Activated CD8-positive, alpha-beta memory T cell treated with anti-CD3 and anti-CD28 coated beads, Interleukin-2, amount 50 U/mL, for 48 hours (primary cell): ENCODE results near the gene EDA.

Experiments used
- DNase-seq: peaks from one replicate; pipeline ENCODE4 v3.0.0-alpha.2; 2020

EDA gene

DNA sequence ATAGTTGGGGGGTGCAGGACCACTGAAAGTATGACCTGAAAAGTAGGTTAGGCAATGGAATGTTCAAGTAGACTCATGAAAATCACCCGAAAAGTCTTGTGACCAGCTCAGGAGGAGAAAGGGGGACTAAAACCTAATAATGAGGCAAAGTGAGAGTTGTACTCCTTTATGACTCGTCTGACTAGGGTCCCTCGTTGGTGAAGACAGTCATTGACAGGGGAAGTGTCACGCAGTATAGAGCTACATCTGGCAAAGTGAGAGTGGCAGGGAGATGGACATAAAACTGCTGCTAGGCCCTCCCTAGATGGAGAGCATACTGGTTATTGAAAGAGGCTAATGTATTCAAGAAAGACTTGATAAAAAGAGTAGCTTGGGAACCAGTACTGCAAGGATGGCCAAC is 466.8 kb downstream of the EDA start:
- DNase-seq, result no peak

DNA sequence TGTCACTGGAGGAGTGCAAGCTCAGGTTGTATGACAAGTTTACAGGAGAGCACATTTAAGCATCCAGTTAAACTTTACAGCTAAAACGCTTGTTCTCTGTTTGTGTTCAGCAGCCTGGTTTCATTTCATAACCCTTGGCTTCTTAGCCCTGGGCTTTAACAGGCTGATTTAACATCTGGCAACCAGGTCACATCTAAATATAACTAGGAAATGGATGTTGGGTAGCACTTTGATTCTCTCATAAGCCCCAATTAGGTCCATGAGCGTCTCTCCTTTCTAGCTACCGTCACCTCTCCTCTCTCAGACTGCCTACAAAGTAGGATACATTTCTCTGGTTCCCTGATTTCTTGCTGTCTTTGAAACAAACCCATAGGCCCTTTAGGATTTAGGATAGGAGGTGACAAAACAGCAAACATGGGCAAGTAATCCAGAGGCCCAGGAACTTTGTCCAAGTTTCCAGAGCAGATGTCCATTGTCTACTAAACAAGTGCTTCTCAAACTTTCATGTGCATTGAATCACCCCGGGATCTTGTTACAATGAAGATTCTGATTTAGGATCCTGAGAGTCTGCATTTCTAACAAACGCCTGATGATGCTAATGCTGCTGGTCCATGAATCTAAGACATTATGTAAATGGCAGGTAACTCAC is 468.8 kb downstream of the EDA start:
- no peak for DNase-seq

- no peak for DNase-seq
Observed at GRCh38 chrX:70087857-70088630, 472.1 kb downstream of the EDA start.

DNA sequence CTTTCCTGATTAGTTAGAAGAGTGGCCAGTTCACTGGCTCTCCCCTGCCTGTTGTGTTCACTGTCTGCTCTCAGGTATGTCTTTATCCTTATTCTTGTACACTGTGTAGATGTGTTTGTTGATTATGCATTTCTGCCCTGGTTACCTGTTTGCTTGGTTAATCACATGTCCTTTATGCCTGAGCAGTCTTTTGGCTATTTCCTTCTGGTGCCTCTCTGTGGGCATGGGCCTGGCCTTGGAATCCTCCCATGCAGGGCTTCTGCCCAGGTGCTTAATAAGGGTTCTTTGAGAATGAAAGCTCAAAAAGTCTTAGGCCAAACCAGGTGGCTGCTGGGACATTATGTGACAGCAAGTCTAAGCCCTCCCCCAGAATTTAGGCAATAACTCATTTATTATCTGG is 472.8 kb downstream of the EDA start:
- no peak for DNase-seq
